RPMI8226 (cell line): ENCODE data around the gene CABLES1.

Experiments
- DNase-seq: peaks from one replicate; pipeline ENCODE4 v3.0.0-alpha.2; 2015

CABLES1 gene

GRCh38 chr18:23171581-23172156 lies 36.4 kb downstream of the CABLES1 start:
- no peak for DNase-seq

- no peak for DNase-seq
Measured at GRCh38 chr18:23172591-23173380, 37.5 kb downstream of the CABLES1 start.

- no peak for DNase-seq
Measured at GRCh38 chr18:23173912-23174311, 38.6 kb downstream of the CABLES1 start.

GRCh38 chr18:23176701-23177432 lies 41.6 kb downstream of the CABLES1 start:
- DNase-seq = no peak

- no peak for DNase-seq
Measured at GRCh38 chr18:23177433-23178072, 42.3 kb downstream of the CABLES1 start.

GRCh38 chr18:23178201-23178600 lies 42.9 kb downstream of the CABLES1 start:
- DNase-seq = no peak

- no peak for DNase-seq
Measured at GRCh38 chr18:23178661-23179081, 43.4 kb downstream of the CABLES1 start.

- DNase-seq = no peak
Measured at GRCh38 chr18:23179416-23179815, 44.1 kb downstream of the CABLES1 start.

- no peak for DNase-seq
Measured at GRCh38 chr18:23181547-23181946, 46.3 kb downstream of the CABLES1 start.

- DNase-seq = no peak
Measured at GRCh38 chr18:23182606-23183005, 47.3 kb downstream of the CABLES1 start.

- no peak for DNase-seq
Measured at GRCh38 chr18:23183411-23184150, 48.3 kb downstream of the CABLES1 start.

- DNase-seq = no peak
Measured at GRCh38 chr18:23186781-23187180, 51.5 kb downstream of the CABLES1 start.

GRCh38 chr18:23188068-23188760 lies 52.9 kb downstream of the CABLES1 start:
- no peak for DNase-seq

GRCh38 chr18:23189099-23189498 lies 53.8 kb downstream of the CABLES1 start:
- no peak for DNase-seq

- no peak for DNase-seq
Measured at GRCh38 chr18:23189768-23190661, 54.7 kb downstream of the CABLES1 start.

- no peak for DNase-seq
Measured at GRCh38 chr18:23191232-23191631, 55.9 kb downstream of the CABLES1 start.

GRCh38 chr18:23193742-23194141 lies 58.5 kb downstream of the CABLES1 start:
- no peak for DNase-seq

- no peak for DNase-seq
Measured at GRCh38 chr18:23194155-23194996, 59.1 kb downstream of the CABLES1 start.

GRCh38 chr18:23194997-23195957 lies 60.0 kb downstream of the CABLES1 start:
- DNase-seq = no peak
